ENCODE data around the gene ZBTB32. TPM values are rescaled to one million over a fixed set of nuclear protein-coding genes. Genes with fewer than 3 reads are reported as not detected.

ZBTB32 gene
- total RNA-seq, 6 donors from 2014 or later: 0.20 to 0.55 (median 0.30) TPM; not detected in 3

DNA sequence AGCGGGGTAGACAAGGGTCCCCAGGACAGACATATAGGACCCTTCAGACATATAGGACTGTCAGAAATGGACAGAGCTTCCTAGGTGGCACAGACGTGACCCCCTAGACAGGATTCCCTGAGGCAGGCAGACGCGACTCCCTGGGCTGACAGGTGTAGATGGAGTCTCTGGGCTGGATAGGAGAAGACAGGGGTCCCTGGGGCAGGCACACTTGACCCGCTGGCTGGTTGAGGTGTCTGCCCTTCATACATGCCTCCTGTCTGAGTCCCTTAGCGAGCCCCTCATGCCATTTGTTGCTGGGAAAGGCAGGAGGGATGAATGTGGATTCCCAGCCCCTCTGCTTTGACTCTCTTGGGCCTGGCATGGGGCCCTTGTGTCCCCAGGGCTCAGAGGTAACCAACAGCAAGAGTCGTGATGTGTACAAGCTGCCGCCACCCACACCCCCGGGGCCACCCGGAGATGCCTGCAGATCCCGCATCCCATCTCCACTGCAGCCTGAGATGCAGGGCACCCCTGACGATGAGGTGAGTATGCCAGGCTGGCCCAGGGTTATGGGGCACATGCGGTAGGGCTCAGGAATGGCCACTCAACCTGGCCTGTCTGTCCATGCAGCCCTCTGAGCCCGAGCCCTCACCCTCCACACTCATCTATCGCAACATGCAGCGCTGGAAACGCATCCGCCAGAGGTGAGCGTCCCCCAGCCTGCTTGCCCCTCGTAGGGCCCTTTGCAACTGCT lies 49.4 kb downstream of the ZBTB32 start:
- Histone ChIP-seq H3K36me3 (peaks cover 15 to 34% (median 29%) of the 10 kb centered on the region in 4 donors), H3K27me3 (peaks cover 0 to 3% (median 1%) of the 10 kb centered on the region in 4 donors), H3K4me1 (peaks cover 35 to 50% (median 41%) of the 10 kb centered on the region in 4 donors), H3K4me3 (no peak overlapping the region), H3K27ac (peak overlapping the region in 2 of 4 donors; percentile 92 to 93), H3K9me3 (no peaks in the 10 kb centered on the region)
- ATAC-seq (ENCODE audit: low FRiP score in 2 of 2) (no peak), DNase-seq (peak in 1 of 2 donors; percentile 65)
- TF ChIP-seq POLR2AphosphoS5 (IDR thresholded peaks at IDR 0.05): no peak
- 93 to 95% methylated on average over 8 to 20 of the region's 20 CpGs for WGBS, 2 donors

DNA sequence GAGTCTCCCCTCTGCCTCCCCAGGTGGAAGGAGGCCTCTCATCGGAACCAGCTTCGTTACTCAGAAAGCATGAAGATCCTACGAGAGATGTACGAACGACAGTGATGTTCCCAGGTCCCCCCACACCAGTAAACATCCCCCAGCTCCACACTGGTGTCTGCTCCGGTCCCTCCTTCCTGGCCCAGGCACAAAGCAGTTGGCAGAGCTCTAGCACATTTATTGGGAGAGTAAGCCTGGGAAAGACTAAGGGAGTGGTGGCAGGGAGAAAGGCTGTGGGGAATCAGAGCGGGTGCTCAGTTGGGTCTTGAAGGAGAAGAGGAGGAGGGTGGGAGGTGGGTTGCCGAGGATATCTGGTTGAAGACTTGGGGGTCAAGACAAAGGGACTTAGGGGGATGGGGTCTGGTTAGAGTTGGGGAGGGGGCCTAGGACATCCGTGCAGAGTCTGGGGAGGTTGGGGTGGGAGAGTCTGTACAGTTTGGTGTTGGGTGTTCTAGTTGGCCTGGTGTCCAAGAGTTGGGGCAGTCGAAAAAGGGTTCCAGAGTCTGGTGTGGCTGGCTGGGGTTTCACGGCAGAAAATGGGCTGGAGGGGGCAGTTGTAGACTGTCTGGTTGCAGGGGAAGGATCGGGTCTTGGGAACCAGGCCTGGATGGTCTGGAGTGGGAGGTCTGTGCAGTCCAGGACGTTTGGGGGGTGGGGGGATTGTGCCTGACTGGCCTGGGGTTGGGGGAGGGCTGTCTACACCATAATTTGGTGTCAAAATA lies 50.2 kb downstream of the ZBTB32 start:
- no peak for ATAC-seq (ENCODE audit: low FRiP score in 2 of 2)
- Histone ChIP-seq H3K4me1 (peaks cover 36 to 47% (median 39%) of the 10 kb centered on the region in 4 donors), H3K9me3 (no peaks in the 10 kb centered on the region), H3K27me3 (peaks cover 0 to 3% (median 1%) of the 10 kb centered on the region in 4 donors), H3K4me3 (no peak overlapping the region), H3K27ac (peak overlapping the region; percentile 86 to 98 (median 92)), H3K36me3 (peaks cover 15 to 34% (median 29%) of the 10 kb centered on the region in 4 donors)
- DNase-seq: no peak
- WGBS, 2 donors: 82 to 85% methylated on average over 13 of the region's 13 CpGs
- TF ChIP-seq EP300 (IDR thresholded peaks at IDR 0.05): no peak
- TF ChIP-seq, protein P1, sequence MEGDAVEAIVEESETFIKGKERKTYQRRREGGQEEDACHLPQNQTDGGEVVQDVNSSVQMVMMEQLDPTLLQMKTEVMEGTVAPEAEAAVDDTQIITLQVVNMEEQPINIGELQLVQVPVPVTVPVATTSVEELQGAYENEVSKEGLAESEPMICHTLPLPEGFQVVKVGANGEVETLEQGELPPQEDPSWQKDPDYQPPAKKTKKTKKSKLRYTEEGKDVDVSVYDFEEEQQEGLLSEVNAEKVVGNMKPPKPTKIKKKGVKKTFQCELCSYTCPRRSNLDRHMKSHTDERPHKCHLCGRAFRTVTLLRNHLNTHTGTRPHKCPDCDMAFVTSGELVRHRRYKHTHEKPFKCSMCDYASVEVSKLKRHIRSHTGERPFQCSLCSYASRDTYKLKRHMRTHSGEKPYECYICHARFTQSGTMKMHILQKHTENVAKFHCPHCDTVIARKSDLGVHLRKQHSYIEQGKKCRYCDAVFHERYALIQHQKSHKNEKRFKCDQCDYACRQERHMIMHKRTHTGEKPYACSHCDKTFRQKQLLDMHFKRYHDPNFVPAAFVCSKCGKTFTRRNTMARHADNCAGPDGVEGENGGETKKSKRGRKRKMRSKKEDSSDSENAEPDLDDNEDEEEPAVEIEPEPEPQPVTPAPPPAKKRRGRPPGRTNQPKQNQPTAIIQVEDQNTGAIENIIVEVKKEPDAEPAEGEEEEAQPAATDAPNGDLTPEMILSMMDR (IDR thresholded peaks at IDR 0.05): no peak
- no peak for TF ChIP-seq POLR2A (IDR thresholded peaks at IDR 0.05)
- TF ChIP-seq POLR2AphosphoS5 (IDR thresholded peaks at IDR 0.05): no peak

DNA sequence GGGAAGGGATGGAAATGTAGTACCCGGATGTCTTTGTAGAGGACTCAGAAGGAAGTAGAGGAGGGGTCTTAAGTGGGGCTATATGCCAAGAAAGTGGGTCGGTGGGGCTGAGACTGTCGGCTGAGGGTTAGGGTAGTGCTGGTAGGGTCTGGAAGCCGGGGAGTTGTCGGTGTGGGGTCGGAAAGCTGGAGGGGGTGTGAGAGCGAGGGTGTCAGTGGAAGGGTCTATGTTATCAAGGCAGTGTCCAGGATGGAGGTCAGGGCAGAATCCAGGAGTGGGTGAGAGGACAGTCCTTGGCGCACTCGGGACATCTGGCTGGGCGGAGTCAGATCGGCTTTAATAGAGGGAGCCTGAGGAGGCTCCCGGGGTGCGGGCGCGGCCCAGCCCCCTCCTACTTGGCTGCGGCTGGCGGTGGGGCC lies 50.8 kb downstream of the ZBTB32 start:
- no peak for DNase-seq
- TF ChIP-seq POLR2A (IDR thresholded peaks at IDR 0.05) (no peak), EP300 (IDR thresholded peaks at IDR 0.05) (no peak), POLR2AphosphoS5 (IDR thresholded peaks at IDR 0.05) (no peak)
- TF ChIP-seq, protein P1 (IDR thresholded peaks at IDR 0.05): no peak
- Histone ChIP-seq H3K36me3 (peaks cover 15 to 34% (median 29%) of the 10 kb centered on the region in 4 donors), H3K9me3 (no peaks in the 10 kb centered on the region), H3K27ac (peak overlapping the region; percentile 86 to 98 (median 92)), H3K27me3 (peaks cover 0 to 3% (median 1%) of the 10 kb centered on the region in 4 donors), H3K4me3 (peak overlapping the region in 3 of 4 donors; percentile 25 to 99 (median 45)), H3K4me1 (peaks cover 32 to 46% (median 35%) of the 10 kb centered on the region in 4 donors)
- 58 to 62% methylated on average over 17 of the region's 17 CpGs for WGBS, 2 donors
- no peak for ATAC-seq (ENCODE audit: low FRiP score in 2 of 2)

DNA sequence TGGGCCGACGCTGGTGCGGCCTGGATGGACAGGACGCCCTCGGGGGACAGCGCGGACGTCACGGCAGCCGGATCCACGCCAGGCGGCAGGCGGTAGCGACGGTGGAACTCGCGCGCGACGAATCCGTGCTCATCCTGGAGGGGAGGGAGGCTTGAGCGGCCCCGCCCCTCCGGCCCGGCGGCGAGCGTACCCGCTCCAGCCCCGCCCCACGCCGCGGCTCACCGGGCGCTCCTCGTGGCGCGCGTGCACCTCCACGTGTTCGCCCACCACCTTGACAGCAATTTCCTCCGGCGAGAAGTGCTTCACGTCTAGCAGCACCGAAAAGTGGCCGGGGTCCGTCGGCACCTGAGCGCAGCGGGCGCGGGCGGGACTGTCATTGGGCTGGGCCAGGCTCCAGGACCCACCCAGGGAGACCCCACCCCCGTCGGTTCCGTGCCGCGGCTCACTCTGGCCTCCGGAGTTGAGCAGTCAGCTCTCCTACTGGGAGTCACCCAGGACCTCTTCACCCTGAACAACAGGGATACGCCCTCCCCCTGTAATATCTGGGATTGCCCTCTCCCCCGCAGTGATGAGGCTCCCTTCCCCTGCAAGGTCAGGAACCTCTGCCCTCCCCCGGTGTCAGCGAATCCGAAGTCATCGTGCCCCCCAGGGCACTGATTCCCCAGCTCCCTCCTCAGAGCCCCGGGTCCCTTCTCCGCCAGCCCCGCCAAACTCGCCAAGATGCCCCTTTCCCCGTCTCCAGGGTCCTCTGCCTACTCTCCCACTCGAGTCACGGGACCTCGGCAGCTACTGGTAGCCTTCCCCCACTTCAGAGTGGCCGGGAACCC lies 51.4 kb downstream of the ZBTB32 start:
- H3K27me3 ChIP-seq: peaks cover 0 to 3% (median 1%) of the 10 kb centered on the region in 4 donors
- H3K4me1 ChIP-seq: peaks cover 32 to 43% (median 34%) of the 10 kb centered on the region in 4 donors
- ATAC-seq (ENCODE audit: low FRiP score in 2 of 2) (peak in 1 of 2 donors; percentile 72), DNase-seq (peak; percentile 35 to 95)
- 36 to 43% methylated on average over 47 to 70 of the region's 74 CpGs for WGBS, 2 donors
- TF ChIP-seq POLR2AphosphoS5 (IDR thresholded peaks at IDR 0.05) (peak; percentile 2 to 38), POLR2A (IDR thresholded peaks at IDR 0.05) (no peak), EP300 (IDR thresholded peaks at IDR 0.05) (no peak)
- TF ChIP-seq, protein P1 (IDR thresholded peaks at IDR 0.05): no peak
- H3K9me3 ChIP-seq: no peaks in the 10 kb centered on the region
- H3K36me3 ChIP-seq: peaks cover 15 to 35% (median 29%) of the 10 kb centered on the region in 4 donors
- peak overlapping the region in 3 of 4 donors; percentile 25 to 99 (median 45) for H3K4me3 ChIP-seq
- peak overlapping the region; percentile 86 to 98 (median 92) for H3K27ac ChIP-seq

Data from upper lobe of left lung (tissue), 6 donors.